ENCODE data around the gene TAS2R50.

The TAS2R50 gene, protein sequence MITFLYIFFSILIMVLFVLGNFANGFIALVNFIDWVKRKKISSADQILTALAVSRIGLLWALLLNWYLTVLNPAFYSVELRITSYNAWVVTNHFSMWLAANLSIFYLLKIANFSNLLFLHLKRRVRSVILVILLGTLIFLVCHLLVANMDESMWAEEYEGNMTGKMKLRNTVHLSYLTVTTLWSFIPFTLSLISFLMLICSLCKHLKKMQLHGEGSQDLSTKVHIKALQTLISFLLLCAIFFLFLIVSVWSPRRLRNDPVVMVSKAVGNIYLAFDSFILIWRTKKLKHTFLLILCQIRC

DNA sequence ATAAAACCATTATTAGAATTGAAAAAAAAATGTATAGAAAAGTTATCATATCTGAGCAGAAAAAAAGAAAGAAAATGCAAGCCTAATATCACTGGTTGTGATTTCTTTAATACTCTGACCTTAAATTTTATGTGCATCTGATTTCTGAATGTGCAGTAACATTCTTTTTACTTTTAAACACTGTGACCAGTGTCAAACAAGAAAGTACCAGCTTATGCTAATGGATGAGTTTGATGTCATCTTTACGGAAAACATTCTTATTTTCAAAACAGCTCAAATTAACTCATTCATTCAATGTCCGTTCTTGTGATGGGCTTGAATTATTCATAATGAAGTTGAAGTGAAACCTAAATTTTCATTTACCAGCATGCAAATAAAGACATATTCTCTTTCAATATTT is at the start of gene TAS2R50:
TSS of gene TAS2R50 (minus strand) at position 101 of the 400 bp plus-strand sequence. CDS start at position 49, 52 bp downstream.
- TF ChIP-seq GATA3 (IDR thresholded peaks at IDR 0.05; ENCODE audit: low read depth, low read length) = no peak
- no peak for TF ChIP-seq GATA2 (IDR thresholded peaks at IDR 0.05; ENCODE audit: low read depth, low read length)

GRCh38 chr12:11031307-11031706 is 44.6 kb upstream of the TAS2R50 start, which contains the start of gene TAS2R31:
Gene TAS2R31 (minus strand): TSS chr12:11031407. CDS start chr12:11031335, 72 bp downstream.
- TF ChIP-seq GATA2 (IDR thresholded peaks at IDR 0.05; ENCODE audit: low read depth, low read length) (no peak), GATA3 (IDR thresholded peaks at IDR 0.05; ENCODE audit: low read depth, low read length) (no peak)

DNA sequence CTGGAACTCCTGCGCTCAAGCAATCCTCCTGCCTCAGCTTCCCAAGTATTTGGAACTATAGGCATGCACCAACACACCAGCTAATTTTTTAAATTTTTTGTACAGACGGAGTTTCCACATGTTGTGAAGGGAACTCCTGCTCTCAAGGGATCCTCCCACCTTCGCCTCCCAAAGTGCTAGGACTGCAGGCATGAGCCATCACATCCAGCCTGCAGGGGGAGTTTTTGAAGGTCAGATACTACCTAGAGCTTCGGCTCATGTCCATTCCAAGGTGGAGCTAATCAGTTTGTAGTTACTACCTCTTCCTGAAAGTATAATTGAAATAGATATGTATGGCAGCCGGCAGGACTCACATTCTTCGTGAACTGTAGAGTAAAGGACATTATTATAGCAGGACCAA is 39.4 kb upstream of the TAS2R50 start:
- no peak for TF ChIP-seq GATA2 (IDR thresholded peaks at IDR 0.05; ENCODE audit: low read depth, low read length)
- TF ChIP-seq GATA3 (IDR thresholded peaks at IDR 0.05; ENCODE audit: low read depth, low read length) = no peak

- no peak for TF ChIP-seq GATA2 (IDR thresholded peaks at IDR 0.05; ENCODE audit: low read depth, low read length)
- TF ChIP-seq GATA3 (IDR thresholded peaks at IDR 0.05; ENCODE audit: low read depth, low read length) = no peak
Measured at GRCh38 chr12:11023387-11023786, 36.7 kb upstream of the TAS2R50 start.

GRCh38 chr12:11022520-11022919 is 35.8 kb upstream of the TAS2R50 start, which contains the start of gene TAS2R19:
Gene TAS2R19 (minus strand): TSS chr12:11022620. CDS start chr12:11022571, 49 bp downstream.
- TF ChIP-seq GATA3 (IDR thresholded peaks at IDR 0.05; ENCODE audit: low read depth, low read length) = no peak
- TF ChIP-seq GATA2 (IDR thresholded peaks at IDR 0.05; ENCODE audit: low read depth, low read length) = no peak

GRCh38 chr12:11016937-11017336 is 30.2 kb upstream of the TAS2R50 start:
- TF ChIP-seq GATA3 (IDR thresholded peaks at IDR 0.05; ENCODE audit: low read depth, low read length) = no peak
- no peak for TF ChIP-seq GATA2 (IDR thresholded peaks at IDR 0.05; ENCODE audit: low read depth, low read length)

- TF ChIP-seq GATA3 (IDR thresholded peaks at IDR 0.05; ENCODE audit: low read depth, low read length) (no peak), GATA2 (IDR thresholded peaks at IDR 0.05; ENCODE audit: low read depth, low read length) (no peak)
Measured at GRCh38 chr12:11015775-11016430, 29.2 kb upstream of the TAS2R50 start.

DNA sequence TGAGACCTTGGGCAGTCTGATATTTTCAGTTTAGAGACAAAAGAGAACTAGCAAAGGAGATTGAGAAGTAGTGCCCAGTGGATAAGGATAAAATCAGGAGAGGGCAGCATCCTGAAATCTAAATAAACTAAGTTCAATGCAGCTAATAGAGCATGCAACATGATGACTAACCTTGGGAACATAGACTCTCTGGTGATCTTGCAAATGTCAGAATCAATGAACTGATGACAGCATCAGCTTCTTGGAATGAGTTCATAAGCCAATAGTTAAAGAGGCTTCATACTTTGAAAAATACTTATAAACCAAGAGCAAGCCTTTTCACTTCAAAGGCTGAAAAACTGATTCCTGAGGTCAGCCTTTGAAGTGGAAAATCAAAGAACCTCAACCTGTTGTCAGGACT is 27.5 kb upstream of the TAS2R50 start:
- TF ChIP-seq GATA3 (IDR thresholded peaks at IDR 0.05; ENCODE audit: low read depth, low read length) (no peak), GATA2 (IDR thresholded peaks at IDR 0.05; ENCODE audit: low read depth, low read length) (no peak)

- TF ChIP-seq GATA2 (IDR thresholded peaks at IDR 0.05; ENCODE audit: low read depth, low read length) (no peak), GATA3 (IDR thresholded peaks at IDR 0.05; ENCODE audit: low read depth, low read length) (no peak)
Measured at GRCh38 chr12:11007608-11008007, 20.9 kb upstream of the TAS2R50 start.

GRCh38 chr12:10998204-10998603 is 11.5 kb upstream of the TAS2R50 start, which contains the start of gene TAS2R20:
Gene TAS2R20 (minus strand): TSS chr12:10998304. CDS start chr12:10997875, 429 bp downstream.
- no peak for TF ChIP-seq GATA3 (IDR thresholded peaks at IDR 0.05; ENCODE audit: low read depth, low read length)
- no peak for TF ChIP-seq GATA2 (IDR thresholded peaks at IDR 0.05; ENCODE audit: low read depth, low read length)

- TF ChIP-seq GATA2 (IDR thresholded peaks at IDR 0.05; ENCODE audit: low read depth, low read length) (no peak), GATA3 (IDR thresholded peaks at IDR 0.05; ENCODE audit: low read depth, low read length) (no peak)
Measured at GRCh38 chr12:10994307-10994706, 7.6 kb upstream of the TAS2R50 start.

DNA sequence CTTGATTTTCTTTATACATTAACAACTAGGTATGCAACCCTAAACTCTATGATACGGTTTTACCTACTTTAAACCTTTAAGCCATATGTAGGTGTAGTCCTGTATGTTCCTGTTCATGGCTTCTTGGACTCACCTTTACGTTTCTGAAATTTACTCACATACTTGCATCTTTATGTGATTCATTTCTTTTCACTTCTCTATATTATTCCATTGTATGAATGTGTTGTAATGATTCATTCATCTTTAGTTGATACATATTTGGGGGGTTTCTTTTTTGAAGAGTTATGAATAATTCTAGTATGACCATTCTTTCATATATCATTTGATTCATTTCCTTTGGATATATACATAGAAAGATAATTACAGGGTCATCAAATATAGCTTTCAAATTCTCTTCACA is 2.4 kb upstream of the TAS2R50 start:
- TF ChIP-seq GATA2 (IDR thresholded peaks at IDR 0.05; ENCODE audit: low read depth, low read length) (no peak), GATA3 (IDR thresholded peaks at IDR 0.05; ENCODE audit: low read depth, low read length) (no peak)

- TF ChIP-seq GATA3 (IDR thresholded peaks at IDR 0.05; ENCODE audit: low read depth, low read length) (no peak), GATA2 (IDR thresholded peaks at IDR 0.05; ENCODE audit: low read depth, low read length) (no peak)
Measured at GRCh38 chr12:10982244-10982643, 4.5 kb downstream of the TAS2R50 start.

- TF ChIP-seq GATA2 (IDR thresholded peaks at IDR 0.05; ENCODE audit: low read depth, low read length) (no peak), GATA3 (IDR thresholded peaks at IDR 0.05; ENCODE audit: low read depth, low read length) (no peak)
Measured at GRCh38 chr12:10974965-10975364, 11.7 kb downstream of the TAS2R50 start.
